KBM-7 (cell line): ENCODE data around the gene RNF121.
A peak's percentile ranks its signal among the peaks of the same experiment; 100 is the strongest.

Experiments used
- DNase-seq: peaks from one replicate; pipeline ENCODE4 v3.0.0-alpha.2; 2015
- in situ Hi-C: fragments of 300-500 bp; cut with MboI; formaldehyde crosslinking; loops from 2 replicates; pipeline ENCODE4 v1.14.3; 2020; ENCODE audit warnings: low sequenced_read_pairs, low pct_unique_long_range_greater_than_20kb, mixed read lengths

RNF121 gene

DNA sequence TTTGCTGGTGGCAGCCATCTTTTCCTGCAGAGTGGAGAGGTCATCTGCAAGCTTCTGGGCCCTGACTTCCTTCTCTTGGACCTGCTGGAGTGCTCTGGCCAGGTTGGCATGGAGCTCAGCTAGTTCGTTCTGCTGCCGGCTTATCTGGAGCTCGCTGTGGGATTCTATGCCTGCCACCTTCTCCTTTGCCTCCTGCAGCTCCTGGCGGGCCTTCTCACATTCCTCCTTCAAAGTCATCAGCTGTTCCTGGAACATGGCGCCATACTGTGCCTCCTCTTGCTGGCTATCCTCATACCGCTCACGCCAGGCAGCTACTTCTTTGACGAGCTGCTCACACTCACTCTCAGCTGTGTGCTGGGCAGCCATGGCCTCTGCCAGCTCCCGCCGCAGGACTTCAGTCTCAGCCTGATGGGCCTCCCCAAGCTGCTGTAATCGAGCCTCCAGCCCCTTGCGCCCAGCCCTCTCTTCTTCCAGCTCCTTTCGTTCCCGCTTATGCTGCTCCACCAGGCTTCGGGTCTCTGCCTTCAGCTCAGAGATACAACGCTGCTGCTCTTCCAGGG is 86.0 kb downstream of the RNF121 start:
- no peak for DNase-seq
- in situ Hi-C loops: loop anchor here (25.0 kb wide), 1 partner anchor 422 kb away; the partner anchor contains the start of gene CLPB

DNA sequence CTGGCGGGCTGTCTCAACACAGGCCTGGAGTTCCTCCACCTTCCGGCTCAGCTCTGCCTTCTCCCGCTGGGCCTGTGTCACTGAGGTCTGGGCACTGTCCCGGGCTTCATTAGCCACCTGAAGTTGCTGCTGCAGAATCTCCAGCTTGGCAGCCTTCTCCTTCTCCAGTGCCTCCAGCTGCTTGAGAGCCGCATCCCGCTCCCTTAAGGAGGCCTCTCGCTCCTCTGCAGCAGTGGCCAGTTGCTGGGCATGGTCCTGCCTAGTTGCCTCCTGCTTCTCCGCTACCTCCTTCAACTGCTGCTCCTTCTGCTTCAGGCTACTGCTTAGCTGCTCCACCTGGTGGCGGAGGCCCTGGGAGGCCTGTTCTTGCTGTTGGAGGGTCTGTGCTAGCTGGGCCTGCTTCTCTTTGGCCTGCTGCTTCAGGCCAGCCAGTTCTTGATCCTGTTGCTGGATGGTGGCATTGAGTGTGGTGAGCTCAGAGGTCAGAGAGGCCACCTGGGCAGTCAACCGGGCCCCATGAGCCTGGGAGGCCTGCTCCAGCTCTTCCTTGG is 86.7 kb downstream of the RNF121 start:
- peak; percentile 51 for DNase-seq
- in situ Hi-C loops: loop anchor here (25.0 kb wide), 1 partner anchor 422 kb away; the partner anchor contains the start of gene CLPB

DNA sequence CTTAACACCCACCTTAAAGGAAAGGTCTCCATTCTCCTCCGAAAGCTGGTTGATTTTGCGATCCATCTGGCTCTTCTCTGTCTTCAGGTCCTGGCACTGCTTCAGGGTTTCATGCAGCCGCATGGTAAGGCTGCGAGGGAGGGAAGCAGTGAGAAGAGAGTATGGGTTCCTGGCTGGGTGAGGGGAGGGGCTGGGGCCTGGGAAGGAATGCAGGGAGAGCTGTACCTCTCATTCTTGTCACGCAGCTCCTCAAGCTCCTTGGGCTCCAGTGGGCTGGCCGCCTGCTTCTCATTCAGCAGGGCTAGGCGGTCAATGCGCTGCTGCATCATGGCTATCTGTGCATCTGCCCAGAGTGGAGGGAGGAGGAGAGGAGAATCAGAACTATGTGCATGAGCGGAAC is 89.3 kb downstream of the RNF121 start:
- in situ Hi-C loops: loop anchor here (25.0 kb wide), 1 partner anchor 419 kb away; the partner anchor contains the start of gene CLPB
- DNase-seq: no peak

DNA sequence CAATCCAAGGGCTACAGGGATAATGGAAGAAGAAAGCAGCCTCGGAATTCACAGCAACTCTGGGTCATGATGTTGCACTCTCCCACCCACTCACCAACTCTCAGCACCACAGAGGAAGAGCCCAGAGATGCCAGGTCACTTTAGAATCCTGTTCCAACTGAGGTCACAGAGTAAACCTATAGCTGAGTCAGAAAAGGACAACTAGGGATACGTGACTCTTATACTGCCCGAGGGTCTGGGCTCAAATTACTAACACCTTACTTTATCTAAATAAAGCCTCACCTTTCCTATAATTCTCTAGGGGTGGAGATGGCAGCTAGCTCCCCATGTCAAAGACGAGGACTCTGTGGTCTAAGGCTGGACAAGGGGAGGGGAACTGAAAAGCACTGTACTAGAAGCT is 94.5 kb downstream of the RNF121 start:
- in situ Hi-C loops: loop anchor here (10.0 to 25.0 kb wide), 2 partner anchors 71 to 414 kb away; partner anchors contain the start of gene CLPB
- DNase-seq: no peak

DNA sequence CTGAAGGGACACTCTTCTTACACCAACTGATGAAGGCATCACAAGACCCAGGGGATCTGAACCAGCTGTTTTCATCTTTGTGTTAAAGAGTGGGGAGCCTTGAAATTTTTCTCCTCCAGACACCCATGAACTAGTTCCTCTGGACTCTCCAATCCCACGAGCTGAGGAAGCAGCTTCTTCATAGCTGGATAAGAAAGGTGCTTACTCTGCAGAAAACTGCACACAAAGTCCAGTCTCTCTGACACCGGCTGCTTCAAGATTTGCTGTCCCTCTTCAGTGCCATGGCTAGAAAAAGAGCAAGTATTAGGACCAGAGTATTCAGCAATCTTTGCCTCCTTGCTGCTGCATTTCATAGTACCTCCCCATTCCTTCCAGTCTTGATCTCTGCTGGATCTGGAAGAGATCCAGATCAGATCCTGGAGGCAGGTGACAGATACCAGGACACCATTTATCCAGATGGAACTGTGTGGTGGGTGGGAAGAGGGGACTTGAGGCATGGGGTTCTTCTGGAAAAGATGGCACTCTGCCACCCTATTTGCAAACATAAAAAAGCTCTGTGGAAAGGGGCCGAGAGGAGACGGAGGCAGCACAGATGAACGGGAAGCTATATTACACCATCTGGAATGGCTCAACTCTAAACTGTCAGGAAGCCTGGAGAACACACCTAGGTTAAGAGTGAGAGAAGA is 95.4 kb downstream of the RNF121 start:
- in situ Hi-C loops: loop anchor here (10.0 to 25.0 kb wide), 2 partner anchors 71 to 413 kb away; partner anchors contain the start of gene CLPB
- no peak for DNase-seq

DNA sequence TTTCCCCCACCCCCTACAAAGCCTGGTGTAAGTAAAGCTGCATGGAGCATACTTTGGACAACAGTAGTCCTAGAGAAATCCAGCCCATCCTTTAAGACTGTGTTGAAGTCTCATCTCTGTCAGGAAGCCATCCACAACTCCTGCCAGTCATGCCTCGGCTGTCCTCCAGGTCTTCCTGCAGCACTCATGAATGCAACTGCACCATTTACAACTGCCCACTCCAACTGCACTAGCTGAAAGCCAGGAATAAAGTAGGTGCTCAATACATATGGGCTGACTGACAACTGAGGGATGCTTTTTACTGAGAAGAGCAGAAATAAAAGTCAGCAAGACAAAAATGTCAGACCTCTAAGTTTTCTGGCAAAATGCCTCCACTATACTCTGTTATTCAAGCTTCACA is 97.2 kb downstream of the RNF121 start:
- DNase-seq: no peak
- in situ Hi-C loops: loop anchor here (10.0 kb wide), 1 partner anchor 69 kb away; no protein-coding TSS in a partner anchor

DNA sequence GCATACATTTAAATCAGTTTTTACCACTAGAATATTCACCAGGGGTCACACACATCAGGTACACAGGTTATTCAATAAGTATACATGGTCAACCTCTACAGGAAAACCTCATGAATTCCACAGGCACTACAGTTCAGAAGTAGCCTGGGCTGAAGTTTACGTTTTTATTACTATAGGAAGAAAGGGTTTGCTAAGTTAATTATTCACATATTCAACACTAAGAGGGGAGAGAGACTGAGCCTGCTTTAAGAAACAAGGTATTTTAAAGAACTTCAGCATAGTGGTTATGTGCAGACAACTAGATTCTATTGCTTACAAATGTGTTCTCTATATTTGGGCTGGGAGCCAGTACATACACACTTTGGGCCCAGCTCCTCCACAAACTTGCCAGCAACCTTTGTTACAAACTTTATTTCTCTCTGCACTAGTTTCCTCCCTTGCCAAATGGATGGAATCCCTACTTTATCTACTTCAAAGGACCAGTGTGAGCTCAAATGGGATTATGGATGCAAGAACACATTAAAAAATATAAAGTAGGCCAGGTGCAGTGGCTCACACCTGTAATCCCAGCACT is 101.7 kb downstream of the RNF121 start:
- DNase-seq: no peak
- in situ Hi-C loops: no loop called here

DNA sequence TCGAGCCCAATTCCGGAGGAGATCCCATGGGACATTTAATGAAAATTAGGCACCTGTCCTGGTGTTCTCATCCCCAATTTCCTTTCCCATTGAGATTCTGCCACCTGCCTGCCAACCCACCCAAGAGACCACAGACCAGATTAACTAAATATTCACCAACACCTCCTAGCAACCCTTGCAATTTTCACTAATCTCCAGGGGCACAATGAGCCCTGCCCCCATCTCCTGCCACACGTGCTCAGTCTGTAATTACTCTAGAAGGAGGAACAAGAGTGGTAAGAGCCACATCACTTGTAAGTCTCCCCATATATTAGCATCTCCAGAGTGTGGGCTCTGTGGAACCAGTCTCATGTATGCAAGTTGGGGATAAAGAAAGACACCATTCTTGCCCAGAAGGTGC is 107.8 kb downstream of the RNF121 start:
- in situ Hi-C loops: no loop called here
- no peak for DNase-seq

DNA sequence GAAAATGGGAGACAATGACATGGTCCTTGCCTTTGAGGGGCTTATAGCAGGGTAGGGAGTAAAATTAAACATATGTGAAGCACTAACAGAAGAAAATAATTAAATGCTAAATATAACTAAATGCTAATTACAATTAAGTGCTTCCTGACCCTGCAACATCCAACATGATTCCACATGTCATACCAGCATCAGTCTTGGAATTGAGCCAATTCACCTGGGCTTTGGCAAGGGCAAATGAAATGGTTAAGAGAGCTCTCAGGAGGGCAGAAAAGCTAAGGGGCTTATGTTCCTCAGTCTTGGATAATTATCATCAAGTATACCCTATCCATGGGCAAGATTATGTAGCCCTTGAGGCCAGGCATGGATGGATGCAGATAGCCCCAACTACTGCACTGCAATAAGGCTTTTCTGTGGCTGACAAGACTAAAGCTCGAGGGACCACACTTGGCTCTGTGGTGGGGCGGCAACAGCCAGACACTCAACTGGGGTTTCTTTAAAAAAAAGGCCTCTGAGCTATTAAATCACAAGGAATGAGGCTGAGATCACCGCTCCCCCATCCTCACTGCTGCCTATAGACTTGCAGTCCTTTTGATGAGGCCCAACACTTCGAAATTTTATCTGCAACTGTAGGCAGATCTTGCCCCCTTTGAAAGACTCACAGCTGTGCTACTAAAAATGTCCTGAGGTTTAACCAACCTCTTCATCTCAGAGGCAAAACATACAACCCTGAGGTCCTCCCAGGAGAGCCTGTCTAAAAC is 108.9 kb downstream of the RNF121 start:
- DNase-seq: no peak
- in situ Hi-C loops: no loop called here

DNA sequence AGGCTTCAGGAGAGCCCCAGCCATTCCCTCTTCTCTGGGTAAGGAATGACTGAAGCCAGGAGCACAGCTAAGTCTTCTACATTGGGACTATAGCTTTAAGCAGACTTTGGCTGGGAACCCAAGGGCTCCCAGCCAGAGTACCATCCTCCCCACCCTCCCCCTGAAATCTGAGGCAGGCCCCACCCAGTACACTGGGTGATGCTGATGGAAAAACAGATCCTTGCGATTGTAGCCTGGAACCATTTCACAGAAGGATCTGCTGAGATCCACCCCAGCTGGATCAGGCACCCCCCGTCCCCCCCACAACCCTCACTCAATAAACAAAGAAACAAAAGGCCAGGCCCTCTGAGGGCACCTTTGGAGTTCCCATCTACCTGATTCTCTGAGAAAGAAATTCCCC is 109.6 kb downstream of the RNF121 start:
- DNase-seq: no peak
- in situ Hi-C loops: no loop called here

DNA sequence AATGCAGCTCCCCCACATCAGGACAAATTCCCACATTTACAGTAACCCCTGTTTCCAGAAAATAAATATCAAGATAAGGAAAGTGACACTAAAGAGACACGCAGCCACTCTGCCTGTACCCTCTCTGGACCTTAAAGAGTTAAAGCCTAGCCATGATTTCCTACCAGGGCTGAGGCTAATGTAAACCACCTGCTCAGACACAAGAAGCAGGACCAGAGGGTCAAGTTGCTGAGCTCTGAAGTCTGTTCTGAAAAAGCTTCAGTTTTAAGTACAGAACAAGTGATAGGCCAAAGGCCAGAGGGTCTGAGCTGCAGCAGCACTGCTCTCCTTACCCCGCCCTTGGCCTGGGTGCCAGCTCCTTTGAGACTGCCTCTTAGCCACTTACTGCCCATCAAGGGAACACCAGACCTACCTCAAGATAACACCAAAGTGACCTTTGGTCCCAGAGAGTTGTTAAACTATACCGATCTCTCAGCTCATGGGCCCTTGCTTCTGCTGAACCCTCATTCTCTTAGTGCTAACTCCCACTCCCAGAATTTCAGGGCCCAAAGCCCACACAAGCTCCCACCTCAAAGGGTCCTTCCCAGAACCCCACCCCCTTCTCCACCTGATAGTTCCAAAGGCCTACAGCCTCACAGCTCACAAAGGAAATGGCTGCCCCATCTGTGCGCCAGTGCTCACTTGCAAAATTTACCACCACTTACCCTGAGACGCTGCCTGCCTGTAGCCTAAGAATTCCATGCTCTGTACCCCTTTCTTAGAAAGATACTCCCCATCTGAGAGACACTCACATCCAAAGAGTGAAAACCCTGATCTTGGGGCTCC is 110.4 kb downstream of the RNF121 start:
- no peak for DNase-seq
- in situ Hi-C loops: no loop called here

DNA sequence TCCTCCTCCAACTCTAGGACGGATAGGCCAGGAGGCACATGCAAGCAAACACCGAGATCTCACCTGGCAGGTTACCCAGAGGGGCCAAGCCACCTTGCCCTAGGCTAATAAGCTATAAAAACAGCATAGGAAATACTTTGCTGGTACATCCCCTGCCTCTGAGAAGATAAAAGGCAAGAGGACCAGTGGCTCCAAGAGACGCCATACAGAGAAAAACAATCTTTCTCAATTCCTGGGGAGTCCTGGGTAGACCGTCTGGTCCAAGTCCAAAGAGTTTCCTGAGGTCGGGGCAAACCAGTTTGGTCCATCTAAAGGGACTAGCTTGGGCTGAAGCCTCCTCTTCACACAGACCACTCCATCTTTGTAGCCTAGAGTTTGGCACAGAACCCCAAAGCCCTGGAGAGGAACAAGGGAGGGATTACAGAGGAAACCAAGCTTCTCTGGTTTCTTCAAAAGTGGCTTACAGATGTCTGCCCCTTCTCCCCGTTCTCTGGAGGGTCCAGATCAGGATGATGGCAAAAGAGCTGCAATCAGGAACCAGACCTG is 111.1 kb downstream of the RNF121 start:
- in situ Hi-C loops: no loop called here
- DNase-seq: no peak

DNA sequence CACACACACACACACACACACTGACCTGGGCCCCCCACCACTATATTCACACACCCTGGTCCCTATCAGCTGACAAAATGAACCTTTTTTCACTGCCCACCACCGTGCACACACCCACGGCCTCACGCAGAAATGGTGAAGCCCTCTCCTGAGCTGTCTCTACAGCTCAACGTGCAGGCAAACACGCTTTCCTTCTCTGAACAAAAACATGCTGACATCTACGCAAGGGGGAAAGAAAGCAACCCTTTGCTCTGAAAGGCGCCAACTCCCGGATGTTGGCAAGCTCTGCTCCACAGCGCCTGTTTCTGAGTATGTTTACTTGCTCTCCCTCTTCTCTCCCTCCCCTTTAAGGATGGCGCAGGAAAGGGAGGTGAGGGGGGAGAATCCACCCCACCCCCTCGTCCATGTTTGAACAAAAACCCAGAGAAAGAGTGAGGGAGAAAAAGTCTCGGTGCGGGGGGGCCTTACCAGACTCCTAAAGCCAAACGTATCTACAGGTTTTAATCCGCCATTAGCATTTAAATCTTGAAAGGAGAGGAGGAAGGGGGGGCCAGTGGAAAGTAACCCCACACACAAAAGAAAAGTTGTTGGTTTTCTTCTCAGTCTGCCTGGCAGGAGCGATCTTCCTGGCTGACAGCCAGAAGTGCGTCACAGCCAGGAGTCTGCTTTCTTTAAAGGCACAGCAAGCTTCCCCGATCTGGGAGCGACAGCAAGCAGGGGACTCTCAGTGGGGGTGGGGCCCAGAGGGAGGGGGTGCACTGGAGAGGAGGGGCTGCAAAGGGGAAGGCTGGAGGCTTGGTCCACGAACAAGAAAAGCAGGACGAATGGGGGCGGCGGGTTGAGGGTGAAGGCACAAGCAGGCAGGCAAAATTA is 111.9 kb downstream of the RNF121 start:
- in situ Hi-C loops: no loop called here
- DNase-seq: peak; percentile 87

DNA sequence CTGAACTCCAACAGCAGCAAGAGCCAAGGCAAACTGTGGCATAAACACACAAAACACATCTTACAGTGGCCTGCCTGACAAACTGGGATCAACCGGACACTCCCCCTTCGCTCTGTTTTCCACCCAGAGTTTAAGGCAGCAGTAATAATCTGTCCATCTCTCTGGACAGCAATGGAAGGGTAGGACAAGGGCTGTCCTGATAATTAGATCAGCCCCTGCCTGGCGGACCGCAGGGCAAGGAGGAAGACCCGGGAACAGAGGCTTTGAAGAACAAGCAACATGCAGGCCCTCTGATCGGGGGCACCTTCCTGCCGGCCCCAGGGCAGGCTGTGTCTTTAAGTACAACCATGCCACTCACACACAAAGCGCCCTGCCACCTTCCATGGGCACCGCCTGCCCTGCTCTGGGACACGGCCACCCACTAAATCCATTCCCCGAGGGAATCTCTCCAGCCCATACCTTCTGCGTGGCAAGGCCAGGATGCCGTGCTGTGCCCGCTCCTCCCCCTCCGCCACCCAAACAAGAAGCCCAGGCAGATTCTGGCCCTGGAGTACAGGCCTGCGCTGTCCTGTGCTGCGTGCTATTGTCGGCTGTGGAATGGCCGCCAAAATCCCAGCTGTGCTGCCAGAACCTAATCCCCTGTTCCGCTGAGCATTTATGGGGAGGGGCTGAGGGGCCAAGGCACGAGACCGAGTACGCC is 112.7 kb downstream of the RNF121 start:
- DNase-seq: peak; percentile 71
- in situ Hi-C loops: no loop called here

DNA sequence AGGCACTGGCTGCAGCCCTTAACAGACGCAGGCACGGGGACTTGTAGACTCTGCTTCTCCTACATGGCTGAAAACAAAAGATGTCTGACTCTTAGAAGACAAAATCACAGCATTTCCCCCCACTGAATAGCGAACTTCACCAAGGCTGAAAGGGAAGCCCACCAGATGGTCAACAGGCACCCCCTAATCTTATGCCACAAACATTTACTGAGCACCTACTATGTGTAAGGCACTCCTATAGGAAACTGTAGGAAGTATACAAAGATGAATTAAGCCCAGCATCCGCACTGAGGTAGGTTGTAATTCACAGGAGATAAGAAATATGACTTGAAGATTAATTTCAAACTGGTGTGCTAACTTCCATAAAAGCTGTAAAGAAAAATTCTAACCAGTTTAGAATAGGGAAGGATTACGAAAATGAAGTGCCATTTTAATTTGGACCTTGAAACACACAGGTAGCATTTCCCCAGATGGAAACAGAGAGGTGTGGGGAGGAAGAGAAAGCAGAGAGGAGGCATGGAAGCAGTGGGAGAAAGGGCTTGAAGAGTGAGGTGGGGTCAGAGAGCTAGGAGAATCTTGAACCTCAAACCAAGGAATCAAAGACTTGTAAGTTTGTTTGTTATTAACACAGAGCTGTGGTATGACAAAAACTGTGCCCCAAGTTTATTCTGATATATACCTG is 113.4 kb downstream of the RNF121 start:
- in situ Hi-C loops: no loop called here

DNA sequence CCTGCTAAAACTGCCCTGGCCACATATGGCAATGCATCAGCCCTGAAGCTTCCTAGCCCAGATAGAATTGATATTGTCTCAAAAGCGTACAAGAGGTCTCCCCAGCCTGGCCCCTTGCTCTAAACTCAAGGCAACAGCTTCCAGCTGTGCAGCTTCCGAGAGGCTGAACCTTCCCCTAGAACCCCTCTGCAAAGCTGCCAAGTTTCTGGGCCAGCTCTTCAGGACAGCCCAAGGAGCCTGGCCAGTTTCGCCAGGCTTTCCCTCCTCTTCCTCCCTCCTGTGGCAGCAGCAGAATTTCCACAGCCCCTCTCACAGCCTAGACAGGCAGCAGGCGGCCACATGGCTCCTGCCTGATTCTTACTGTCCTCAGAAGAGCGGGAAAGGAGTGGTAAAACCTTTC is 117.0 kb downstream of the RNF121 start:
- DNase-seq: no peak
- in situ Hi-C loops: no loop called here

More for the DNA sequence above, 113.4 kb downstream of the RNF121 start:
- no peak for DNase-seq
